GM18868 (cell line): ENCODE data around the gene KCNIP4.

Experiments used
- ATAC-seq: cut with Tn5 transposase; IDR thresholded peaks from one replicate; pipeline ENCODE4 v1.9.1; 2021; ENCODE audit warnings: mild to moderate bottlenecking, moderate library complexity; ENCODE audit not compliant: unreplicated experiment

KCNIP4 gene

GRCh38 chr4:20698820-20699219 lies 1249.8 kb downstream of the KCNIP4 start:
- no peak for ATAC-seq

GRCh38 chr4:20698382-20698781 lies 1250.2 kb downstream of the KCNIP4 start:
- ATAC-seq, result no peak

- no peak for ATAC-seq
These were observed 1251.8 kb downstream of the KCNIP4 start for GRCh38 chr4:20696815-20697214.

GRCh38 chr4:20687864-20688263 lies 1260.7 kb downstream of the KCNIP4 start:
- no peak for ATAC-seq

GRCh38 chr4:20684852-20685763 lies 1263.5 kb downstream of the KCNIP4 start:
- ATAC-seq, result no peak

- no peak for ATAC-seq
These were observed 1264.8 kb downstream of the KCNIP4 start for GRCh38 chr4:20683766-20684165.

- ATAC-seq, result no peak
These were observed 1265.7 kb downstream of the KCNIP4 start for GRCh38 chr4:20682853-20683252.

- ATAC-seq, result no peak
These were observed 1267.3 kb downstream of the KCNIP4 start for GRCh38 chr4:20681271-20681670.

GRCh38 chr4:20680736-20681135 lies 1267.8 kb downstream of the KCNIP4 start:
- no peak for ATAC-seq

GRCh38 chr4:20679951-20680350 lies 1268.6 kb downstream of the KCNIP4 start:
- no peak for ATAC-seq
